K562 (cell line): Measurements from ENCODE around the gene PGAM2. TPM values are rescaled to one million over a fixed set of nuclear protein-coding genes. Genes with fewer than 3 reads are reported as not detected.
A peak's percentile ranks its signal among the peaks of the same experiment; 100 is the strongest.

Experiments
- BDP1 ChIP-seq: IDR thresholded peaks from 3 replicates; pipeline ENCODE4 v1.6.1; 2011; ENCODE audit not compliant: insufficient read length, insufficient read depth
- CHD2 ChIP-seq: IDR thresholded peaks from 2 replicates; pipeline ENCODE4 v1.6.1; 2011; ENCODE audit warnings: low read depth, low read length
- E2F6 ChIP-seq, 2 experiments: IDR thresholded peaks; 2 replicates each; pipeline ENCODE4 v1.6.1; 2011; ENCODE audit warnings: borderline replicate concordance in 1 of 2, control low read depth in 1 of 2, low read depth in 1 of 2, low read length in 1 of 2, mild to moderate bottlenecking in 1 of 2, mixed read lengths in 1 of 2, moderate library complexity in 1 of 2; ENCODE audit not compliant: insufficient read depth in 1 of 2, insufficient read length in 1 of 2, poor library complexity in 1 of 2, severe bottlenecking in 1 of 2; ENCODE audit errors: extremely low read depth in 1 of 2
- GABPA ChIP-seq: fragments of 200-800 bp; sonication (Bioruptor generic); conservative IDR thresholded peaks from 2 replicates; pipeline ENCODE4 v1.6.1; 2016; ENCODE audit warnings: low read depth, missing genetic modification characterization, missing compliant biosample characterization
- HDAC3 ChIP-seq: fragments of 450-650 bp; IDR thresholded peaks from 2 replicates; pipeline ENCODE4 v1.6.1; 2018; ENCODE audit warnings: borderline replicate concordance, mild to moderate bottlenecking, moderate library complexity; ENCODE audit not compliant: partially characterized antibody
- MBD2 ChIP-seq: sonication (generic); IDR thresholded peaks from 2 replicates; pipeline ENCODE4 v1.6.1; 2016; ENCODE audit warnings: low read depth, borderline replicate concordance
- MGA ChIP-seq: fragments of 450-650 bp; IDR thresholded peaks from 2 replicates; pipeline ENCODE4 v1.6.1; 2016; ENCODE audit warnings: mild to moderate bottlenecking, moderate library complexity
- NCOA1 ChIP-seq: fragments of 450-650 bp; IDR thresholded peaks from 2 replicates; pipeline ENCODE4 v1.6.1; 2016; ENCODE audit warnings: low read depth
- PYGO2 ChIP-seq: fragments of 450-650 bp; IDR thresholded peaks from 2 replicates; pipeline ENCODE4 v1.6.1; 2016; ENCODE audit warnings: mild to moderate bottlenecking, missing genetic modification characterization, moderate library complexity, missing compliant biosample characterization
- TBP ChIP-seq: optimal IDR thresholded peaks from 2 replicates; pipeline ENCODE3; 2011; ENCODE audit warnings: low read depth, low read length, improper control_type of control experiment
- TRIM28 ChIP-seq: fragments of 450-650 bp; IDR thresholded peaks from 2 replicates; pipeline ENCODE4 v1.6.1; 2017
- ZC3H11A ChIP-seq: IDR thresholded peaks from 2 replicates; pipeline ENCODE4 v1.6.1; 2012; ENCODE audit warnings: low read depth, low read length, improper control_type of control experiment
- ZNF639 ChIP-seq, 2 experiments: fragments of 200-800 bp in 1 of 2; sonication (Bioruptor generic) in 1 of 2; sonication (generic) in 1 of 2; formaldehyde crosslinking in 1 of 2; IDR thresholded peaks in 1 of 2; conservative IDR thresholded peaks in 1 of 2; 2 replicates each; pipeline versions ENCODE4 v1.5.0 to v1.6.1; 2016 to 2020; ENCODE audit warnings: missing compliant biosample characterization in 1 of 2, missing genetic modification characterization in 1 of 2, missing genetic modification reagents in 1 of 2
- ZSCAN32 ChIP-seq: fragments of 450-650 bp; formaldehyde crosslinking; IDR thresholded peaks from 2 replicates; pipeline ENCODE4 v1.4.0; 2020; ENCODE audit warnings: mild to moderate bottlenecking, moderate library complexity
- polyA plus RNA-seq, 8 experiments: library from polyadenylated mRNA; depleted of rRNA in 4 of 8; stranded (reverse) in 5 of 8; unstranded in 3 of 8; fragments of >200 nt; fragmentation: Nextera tagmentation in 2 of 8; fragmentation: Illumina TruSeq in 1 of 8; extraction: Ambion mirVana in 2 of 8; extraction: Trizol in 1 of 8; gene quantifications; 2 replicates each; pipeline versions ENCODE4 v1.2.1 to v1.2.3, GENCODE V29; 2011 to 2014; ENCODE audit warnings: inconsistent platforms in 1 of 8, missing spikeins in 1 of 8
- total RNA-seq, 7 experiments: library from RNA; depleted of rRNA in 6 of 7; stranded (reverse); fragments of >200 nt in 6 of 7; fragmentation: Illumina TruSeq in 2 of 7; extraction: Trizol in 2 of 7; gene quantifications; 2 replicates each; pipeline versions ENCODE4 v1.2.1 to v1.2.3, GENCODE V29; 2011 to 2021; ENCODE audit warnings: low replicate concordance in 1 of 7

PGAM2 gene
- total and polyA plus RNA-seq, 9 of the 15 experiments (the other 6 are each of a cell fraction or from before 2014, with no cell fraction given) = not detected

GRCh38 chr7:44082541-44083207 is 17.3 kb upstream of the PGAM2 start (continued):
- TF ChIP-seq MGA (peak; percentile 68), BDP1 (no peak), NCOA1 (no peak), ZSCAN32 (CRISPR knock-in tag) (no peak), HDAC3 (no peak), TRIM28 (no peak), GABPA (tag) (peak; percentile 92), E2F6 (IDR thresholded peaks at IDR 0.05; ENCODE audit: borderline replicate concordance in 1 of 2, extremely low read depth in 1 of 2, insufficient read depth in 1 of 2, insufficient read length in 1 of 2, low read depth in 1 of 2, low read length in 1 of 2, poor library complexity in 1 of 2, severe bottlenecking in 1 of 2) (peak; percentile 60 to 92), CHD2 (peak; percentile 45; the same call in 1 of the 2 replicates), PYGO2 (tag) (no peak), ZC3H11A (no peak), TBP (peak; percentile 23), ZNF639 (CRISPR knock-in tag; conservative IDR thresholded peaks at IDR 0.05 in 1 of 2, IDR thresholded peaks at IDR 0.05 in 1 of 2) (no peak), MBD2 (peak; percentile 85)
